OCI-LY1 (cell line): ENCODE results near the gene PPP2R5C.

Experiments used
- H2AFZ ChIP-seq: fragments of 200-600 bp; sonication (generic), shearing (Covaris generic); 2 replicates; pipeline ENCODE4 v1.6.0; 2014; ENCODE audit warnings: antibody characterized with exemption, mild to moderate bottlenecking, low read length
- H3F3A ChIP-seq: fragments of 200-600 bp; sonication (generic), shearing (Covaris generic); 2 replicates; pipeline ENCODE4 v1.6.0; 2014; ENCODE audit warnings: mild to moderate bottlenecking, antibody characterized with exemption, low read length, moderate library complexity; ENCODE audit not compliant: insufficient read depth
- H3K27ac ChIP-seq: fragments of 200-600 bp; sonication (generic); 2 replicates; pipeline ENCODE4 v1.5.1; 2014; ENCODE audit warnings: low read length, mixed run types, mild to moderate bottlenecking, low read depth; ENCODE audit not compliant: poor library complexity, severe bottlenecking
- H3K27me3 ChIP-seq: fragments of 200-600 bp; sonication (generic); 2 replicates; pipeline ENCODE4 v1.6.0; 2014; ENCODE audit warnings: antibody characterized with exemption, mild to moderate bottlenecking, low read length, moderate library complexity; ENCODE audit not compliant: insufficient read depth
- H3K36me3 ChIP-seq: fragments of 200-600 bp; sonication (generic); 2 replicates; pipeline ENCODE4 v1.6.1; 2014; ENCODE audit warnings: mild to moderate bottlenecking, antibody characterized with exemption, low read length, moderate library complexity, mixed read lengths; ENCODE audit not compliant: insufficient read depth
- H3K4me1 ChIP-seq: fragments of 200-600 bp; sonication (generic); 2 replicates; pipeline ENCODE4 v1.5.1; 2014; ENCODE audit warnings: mild to moderate bottlenecking, low read length, moderate library complexity; ENCODE audit not compliant: insufficient read depth, severe bottlenecking
- H3K4me2 ChIP-seq: fragments of 200-600 bp; sonication (generic), shearing (Covaris generic); 2 replicates; pipeline ENCODE4 v1.6.1; 2014; ENCODE audit warnings: low read length
- H3K4me3 ChIP-seq: fragments of 200-600 bp; sonication (generic); 2 replicates; pipeline ENCODE4 v1.5.1; 2014; ENCODE audit warnings: low read length, low read depth, mild to moderate bottlenecking, mixed read lengths; ENCODE audit not compliant: poor library complexity, severe bottlenecking
- H3K79me2 ChIP-seq: fragments of 200-600 bp; shearing (Covaris generic); 2 replicates; pipeline ENCODE4 v1.6.1; 2016; ENCODE audit warnings: mixed run types, low read length, mixed read lengths; ENCODE audit not compliant: insufficient read depth
- H3K9ac ChIP-seq: fragments of 200-600 bp; sonication (generic), shearing (Covaris generic); 2 replicates; pipeline ENCODE4 v1.6.1; 2014; ENCODE audit warnings: mild to moderate bottlenecking, low read length, mixed read lengths
- H3K9me2 ChIP-seq: fragments of 200-600 bp; sonication (generic), shearing (Covaris generic); 2 replicates; pipeline ENCODE4 v1.6.1; 2014; ENCODE audit warnings: low read depth, mild to moderate bottlenecking, low read length, mixed read lengths
- H3K9me3 ChIP-seq: fragments of 200-600 bp; shearing (Covaris generic); 2 replicates; pipeline ENCODE4 v1.6.1; 2014; ENCODE audit warnings: low read length, mixed read lengths
- H4K20me1 ChIP-seq: fragments of 200-600 bp; sonication (generic), shearing (Covaris generic); 2 replicates; pipeline ENCODE4 v1.6.0; 2016; ENCODE audit warnings: mild to moderate bottlenecking, low read length; ENCODE audit not compliant: insufficient read depth
- EZH2 ChIP-seq: fragments of 200-600 bp; sonication (generic), shearing (Covaris generic); IDR thresholded peaks from 2 replicates; pipeline ENCODE4 v1.8.0; 2017; ENCODE audit warnings: borderline replicate concordance, mixed run types, mild to moderate bottlenecking, antibody characterized with exemption, low read length, moderate library complexity, mixed read lengths
- TF ChIP-seq, protein P1 (sequence below): fragments of 200-600 bp; sonication (generic), shearing (Covaris generic); IDR thresholded peaks from 2 replicates; pipeline ENCODE4 v1.5.1; 2017; ENCODE audit warnings: mild to moderate bottlenecking, antibody characterized with exemption, low read length, moderate library complexity, mixed read lengths

The PPP2R5C gene

DNA sequence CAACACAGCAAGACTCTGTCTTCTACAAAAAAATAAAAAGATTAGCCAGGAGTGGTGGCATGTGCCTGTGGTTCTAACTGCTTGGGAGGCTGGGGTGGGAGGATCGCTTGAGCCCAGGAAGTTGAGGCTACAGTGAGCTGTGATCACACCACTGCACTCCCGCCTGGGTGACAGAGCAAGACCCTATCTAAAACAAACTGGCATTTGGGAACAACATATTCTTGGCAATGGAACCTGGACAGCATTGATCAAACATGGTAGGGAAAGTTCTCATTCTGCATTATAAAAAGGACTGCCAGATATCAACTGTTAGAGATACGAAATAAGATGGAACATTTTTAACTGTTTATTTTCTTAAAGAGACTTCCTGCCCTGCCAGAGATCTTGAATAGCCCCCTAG is 81.5 kb downstream of the PPP2R5C start:
- H3F3A ChIP-seq: peaks cover 5% of the 10 kb centered on the region; the same call in 1 of the 2 replicates
- H2AFZ ChIP-seq: no peak overlapping the region
- no peaks in the 10 kb centered on the region; the same call in 1 of the 2 replicates for H3K36me3 ChIP-seq
- TF ChIP-seq, protein P1, sequence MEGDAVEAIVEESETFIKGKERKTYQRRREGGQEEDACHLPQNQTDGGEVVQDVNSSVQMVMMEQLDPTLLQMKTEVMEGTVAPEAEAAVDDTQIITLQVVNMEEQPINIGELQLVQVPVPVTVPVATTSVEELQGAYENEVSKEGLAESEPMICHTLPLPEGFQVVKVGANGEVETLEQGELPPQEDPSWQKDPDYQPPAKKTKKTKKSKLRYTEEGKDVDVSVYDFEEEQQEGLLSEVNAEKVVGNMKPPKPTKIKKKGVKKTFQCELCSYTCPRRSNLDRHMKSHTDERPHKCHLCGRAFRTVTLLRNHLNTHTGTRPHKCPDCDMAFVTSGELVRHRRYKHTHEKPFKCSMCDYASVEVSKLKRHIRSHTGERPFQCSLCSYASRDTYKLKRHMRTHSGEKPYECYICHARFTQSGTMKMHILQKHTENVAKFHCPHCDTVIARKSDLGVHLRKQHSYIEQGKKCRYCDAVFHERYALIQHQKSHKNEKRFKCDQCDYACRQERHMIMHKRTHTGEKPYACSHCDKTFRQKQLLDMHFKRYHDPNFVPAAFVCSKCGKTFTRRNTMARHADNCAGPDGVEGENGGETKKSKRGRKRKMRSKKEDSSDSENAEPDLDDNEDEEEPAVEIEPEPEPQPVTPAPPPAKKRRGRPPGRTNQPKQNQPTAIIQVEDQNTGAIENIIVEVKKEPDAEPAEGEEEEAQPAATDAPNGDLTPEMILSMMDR: no peak
- TF ChIP-seq EZH2: no peak
- H3K4me3 ChIP-seq: no peak overlapping the region
- no peaks in the 10 kb centered on the region for H3K9me3 ChIP-seq
- H3K4me2 ChIP-seq: no peak overlapping the region
- H3K27me3 ChIP-seq: no peaks in the 10 kb centered on the region
- no peak overlapping the region for H3K9ac ChIP-seq
- H4K20me1 ChIP-seq: no peaks in the 10 kb centered on the region
- peak overlapping the region; percentile 91 for H3K27ac ChIP-seq
- no peaks in the 10 kb centered on the region for H3K9me2 ChIP-seq
- H3K4me1 ChIP-seq: peaks cover 95% of the 10 kb centered on the region
- peaks cover 30% of the 10 kb centered on the region; the same call in 1 of the 2 replicates for H3K79me2 ChIP-seq

DNA sequence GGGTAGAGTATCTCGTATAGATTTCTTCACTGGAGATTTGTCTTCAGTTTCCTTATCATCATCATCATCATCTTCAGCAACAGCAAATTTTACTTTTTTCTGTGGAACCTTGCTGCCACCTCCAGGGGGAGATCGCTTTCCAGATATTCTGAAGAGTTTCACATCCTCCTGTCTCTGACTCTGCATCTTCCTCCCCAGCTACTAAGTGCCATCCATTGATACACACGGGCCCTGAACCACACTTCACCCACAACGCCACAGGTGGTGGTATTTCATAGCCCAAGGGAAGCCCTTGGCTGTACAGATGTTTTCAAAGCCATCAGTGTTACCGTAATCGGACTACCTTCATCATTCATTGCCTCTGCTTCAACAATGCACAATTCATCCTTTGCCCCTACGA is 82.2 kb downstream of the PPP2R5C start:
- H3K4me1 ChIP-seq: peaks cover 95% of the 10 kb centered on the region

DNA sequence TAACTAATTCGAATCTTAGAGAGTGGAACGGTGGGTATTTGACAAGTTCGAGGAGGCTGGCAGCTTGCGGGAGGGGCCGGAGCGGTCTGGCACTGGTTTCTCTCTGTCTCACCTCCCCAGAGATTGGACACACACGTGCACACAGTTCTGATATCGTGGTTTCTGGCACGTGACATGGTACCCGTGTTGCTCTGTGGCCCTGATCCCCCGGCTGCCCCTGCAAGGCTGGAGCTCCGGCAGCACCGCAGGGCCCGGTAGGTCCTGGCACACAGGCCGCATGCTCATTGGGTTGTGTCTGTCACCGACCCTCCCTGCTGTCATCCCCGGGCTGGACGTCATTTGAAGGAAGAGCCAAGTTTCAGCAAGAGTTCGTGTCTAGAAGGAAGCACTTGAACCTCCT is 82.7 kb downstream of the PPP2R5C start:
- H3K4me1 ChIP-seq: peaks cover 95% of the 10 kb centered on the region
- no peaks in the 10 kb centered on the region for H3K9me3 ChIP-seq
- peaks cover 33% of the 10 kb centered on the region; the same call in 1 of the 2 replicates for H3K79me2 ChIP-seq
- peak overlapping the region; percentile 70 for H3K4me2 ChIP-seq
- peak overlapping the region; percentile 91 for H3K27ac ChIP-seq
- H4K20me1 ChIP-seq: no peaks in the 10 kb centered on the region
- peaks cover 5% of the 10 kb centered on the region; the same call in 1 of the 2 replicates for H3F3A ChIP-seq
- peak overlapping the region; percentile 56; the same call in 1 of the 2 replicates for H3K9ac ChIP-seq
- H2AFZ ChIP-seq: no peak overlapping the region
- H3K9me2 ChIP-seq: no peaks in the 10 kb centered on the region
- H3K27me3 ChIP-seq: no peaks in the 10 kb centered on the region
- H3K36me3 ChIP-seq: no peaks in the 10 kb centered on the region; the same call in 1 of the 2 replicates
- H3K4me3 ChIP-seq: peak overlapping the region; percentile 23
- no peak for TF ChIP-seq EZH2

More for the DNA sequence above, 82.2 kb downstream of the PPP2R5C start:
- H3K4me2 ChIP-seq: peak overlapping the region; percentile 70
- H3K36me3 ChIP-seq: no peaks in the 10 kb centered on the region; the same call in 1 of the 2 replicates
- H4K20me1 ChIP-seq: no peaks in the 10 kb centered on the region
- no peaks in the 10 kb centered on the region for H3K9me2 ChIP-seq
- H3K9ac ChIP-seq: peak overlapping the region; percentile 56; the same call in 1 of the 2 replicates
- H3F3A ChIP-seq: peaks cover 5% of the 10 kb centered on the region; the same call in 1 of the 2 replicates
- H2AFZ ChIP-seq: no peak overlapping the region
- H3K27me3 ChIP-seq: no peaks in the 10 kb centered on the region
- TF ChIP-seq, protein P1: peak; percentile 81
- TF ChIP-seq EZH2: no peak
- H3K9me3 ChIP-seq: no peaks in the 10 kb centered on the region
- peak overlapping the region; percentile 91 for H3K27ac ChIP-seq
- peak overlapping the region; percentile 23 for H3K4me3 ChIP-seq
- H3K79me2 ChIP-seq: peaks cover 28% of the 10 kb centered on the region; the same call in 1 of the 2 replicates

DNA sequence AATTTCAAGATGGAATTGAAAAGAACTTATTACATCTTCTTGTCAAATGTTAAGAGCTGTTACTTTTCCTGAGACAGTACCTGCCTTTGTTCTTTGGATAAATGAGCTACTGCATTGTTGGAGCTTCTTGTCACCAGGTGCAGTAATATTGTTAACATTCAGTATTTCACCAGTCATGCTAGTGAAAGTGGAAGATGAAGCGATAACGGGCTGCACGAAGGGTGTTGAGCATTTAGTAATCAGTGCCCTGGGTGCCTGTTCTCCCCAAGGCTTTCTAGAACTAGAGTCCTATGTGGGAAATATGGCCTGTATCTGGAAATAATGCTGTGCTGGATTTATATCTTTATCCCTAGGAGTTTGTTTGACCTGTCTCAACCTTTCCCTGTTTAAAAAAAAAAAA is 83.2 kb downstream of the PPP2R5C start:
- Histone ChIP-seq H3K4me2 (peak overlapping the region; percentile 70), H3K9me2 (no peaks in the 10 kb centered on the region), H3K27me3 (no peaks in the 10 kb centered on the region), H3K9me3 (no peaks in the 10 kb centered on the region), H3K4me1 (peaks cover 95% of the 10 kb centered on the region), H3K27ac (peak overlapping the region; percentile 91), H3K9ac (peak overlapping the region; percentile 56; the same call in 1 of the 2 replicates), H3K4me3 (peak overlapping the region; percentile 23), H4K20me1 (no peaks in the 10 kb centered on the region), H3F3A (peaks cover 5% of the 10 kb centered on the region; the same call in 1 of the 2 replicates), H2AFZ (no peak overlapping the region), H3K36me3 (no peaks in the 10 kb centered on the region; the same call in 1 of the 2 replicates), H3K79me2 (peaks cover 34% of the 10 kb centered on the region; the same call in 1 of the 2 replicates)
- TF ChIP-seq, protein P1: no peak
- TF ChIP-seq EZH2: no peak
